ENCODE data around the gene IL15. TPM values are rescaled to one million over a fixed set of nuclear protein-coding genes. Genes with fewer than 3 reads are reported as not detected.
"Not testable (repeated sequence)": the region's sequence is repeated elsewhere in the genome, so short reads cannot be mapped to it uniquely, and the experiment has no call there.

The IL15 gene
- polyA plus RNA-seq, 1 experiment = 5.5 TPM

- DNase-seq (ENCODE audit: low read depth) = no peak
- CTCF ChIA-PET = interaction anchor here (0.7 kb wide), 1 partner anchor 64 kb away, joined by 3 read pairs; no protein-coding TSS in a partner anchor
- Histone ChIP-seq H3K36me3 (ENCODE audit: control insufficient read depth, insufficient read depth, low read length) (no peaks in the 10 kb centered on the region; the same call in 1 of the 2 replicates), H3K4me3 (ENCODE audit: low read depth, low read length) (no peak overlapping the region), H3K27me3 (ENCODE audit: control insufficient read depth, insufficient read depth, low read length) (no peaks in the 10 kb centered on the region)
- POLR2A ChIA-PET = no interaction called here
- TF ChIP-seq CTCF (IDR thresholded peaks at IDR 0.05; ENCODE audit: insufficient read depth, low read depth, low read length) = no peak
These were observed 48.4 kb downstream of the IL15 start for GRCh38 chr4:141684785-141685184.

- no peak for DNase-seq (ENCODE audit: low read depth)
- H3K27me3 ChIP-seq (ENCODE audit: control insufficient read depth, insufficient read depth, low read length) = no peaks in the 10 kb centered on the region
- no peak overlapping the region for H3K4me3 ChIP-seq (ENCODE audit: low read depth, low read length)
- CTCF ChIA-PET = interaction anchor here (0.8 kb wide), 1 partner anchor 340 kb away, joined by 4 read pairs; no protein-coding TSS in a partner anchor
- POLR2A ChIA-PET = no interaction called here
- TF ChIP-seq CTCF (IDR thresholded peaks at IDR 0.05; ENCODE audit: insufficient read depth, low read depth, low read length) = no peak
- no peaks in the 10 kb centered on the region; the same call in 1 of the 2 replicates for H3K36me3 ChIP-seq (ENCODE audit: control insufficient read depth, insufficient read depth, low read length)
These were observed 49.9 kb downstream of the IL15 start for GRCh38 chr4:141686146-141686775.

- DNase-seq (ENCODE audit: low read depth) = no peak
- CTCF ChIA-PET = interaction anchor here (0.7 kb wide), 1 partner anchor 140 kb away, joined by 3 read pairs; no protein-coding TSS in a partner anchor
- Histone ChIP-seq H3K4me3 (ENCODE audit: low read depth, low read length) (no peak overlapping the region), H3K27me3 (ENCODE audit: control insufficient read depth, insufficient read depth, low read length) (no peaks in the 10 kb centered on the region), H3K36me3 (ENCODE audit: control insufficient read depth, insufficient read depth, low read length) (no peaks in the 10 kb centered on the region; the same call in 1 of the 2 replicates)
- POLR2A ChIA-PET = no interaction called here
- TF ChIP-seq CTCF (IDR thresholded peaks at IDR 0.05; ENCODE audit: insufficient read depth, low read depth, low read length) = no peak
These were observed 50.5 kb downstream of the IL15 start for GRCh38 chr4:141686879-141687278.

- H3K27me3 ChIP-seq (ENCODE audit: control insufficient read depth, insufficient read depth, low read length); H3K36me3 ChIP-seq (ENCODE audit: control insufficient read depth, insufficient read depth, low read length); POLR2A ChIA-PET; CTCF ChIA-PET; DNase-seq (ENCODE audit: low read depth); H3K4me3 ChIP-seq (ENCODE audit: low read depth, low read length): not testable (repeated sequence)
These were observed 53.4 kb downstream of the IL15 start for GRCh38 chr4:141689726-141690296.

GRCh38 chr4:141691247-141691646, 54.9 kb downstream of the IL15 start:
- POLR2A ChIA-PET = not testable (repeated sequence)

GRCh38 chr4:141692081-141692480, 55.7 kb downstream of the IL15 start:
- CTCF ChIA-PET = interaction anchor here (1.0 kb wide), 1 partner anchor 316 kb away, joined by 3 read pairs; no protein-coding TSS in a partner anchor
- DNase-seq (ENCODE audit: low read depth) = no peak
- POLR2A ChIA-PET = no interaction called here
- TF ChIP-seq CTCF (IDR thresholded peaks at IDR 0.05; ENCODE audit: insufficient read depth, low read depth, low read length) = no peak
- no peaks in the 10 kb centered on the region for H3K27me3 ChIP-seq (ENCODE audit: control insufficient read depth, insufficient read depth, low read length)
- no peaks in the 10 kb centered on the region; the same call in 1 of the 2 replicates for H3K36me3 ChIP-seq (ENCODE audit: control insufficient read depth, insufficient read depth, low read length)
- no peak overlapping the region for H3K4me3 ChIP-seq (ENCODE audit: low read depth, low read length)

More at GRCh38 chr4:141691247-141691646, 54.9 kb downstream of the IL15 start:
- CTCF ChIA-PET = interaction anchor here (1.0 kb wide), 1 partner anchor 315 kb away, joined by 3 read pairs; no protein-coding TSS in a partner anchor
- not testable (repeated sequence) for H3K36me3 ChIP-seq (ENCODE audit: control insufficient read depth, insufficient read depth, low read length); H3K27me3 ChIP-seq (ENCODE audit: control insufficient read depth, insufficient read depth, low read length); H3K4me3 ChIP-seq (ENCODE audit: low read depth, low read length); DNase-seq (ENCODE audit: low read depth)
